Measurements from ENCODE around the gene CHST7. TPM values are rescaled to one million over a fixed set of nuclear protein-coding genes. Genes with fewer than 3 reads are reported as not detected.

Gene CHST7
- total and polyA plus RNA-seq, 8 donors = 3.8 to 7.3 (median 5.1) TPM

DNA sequence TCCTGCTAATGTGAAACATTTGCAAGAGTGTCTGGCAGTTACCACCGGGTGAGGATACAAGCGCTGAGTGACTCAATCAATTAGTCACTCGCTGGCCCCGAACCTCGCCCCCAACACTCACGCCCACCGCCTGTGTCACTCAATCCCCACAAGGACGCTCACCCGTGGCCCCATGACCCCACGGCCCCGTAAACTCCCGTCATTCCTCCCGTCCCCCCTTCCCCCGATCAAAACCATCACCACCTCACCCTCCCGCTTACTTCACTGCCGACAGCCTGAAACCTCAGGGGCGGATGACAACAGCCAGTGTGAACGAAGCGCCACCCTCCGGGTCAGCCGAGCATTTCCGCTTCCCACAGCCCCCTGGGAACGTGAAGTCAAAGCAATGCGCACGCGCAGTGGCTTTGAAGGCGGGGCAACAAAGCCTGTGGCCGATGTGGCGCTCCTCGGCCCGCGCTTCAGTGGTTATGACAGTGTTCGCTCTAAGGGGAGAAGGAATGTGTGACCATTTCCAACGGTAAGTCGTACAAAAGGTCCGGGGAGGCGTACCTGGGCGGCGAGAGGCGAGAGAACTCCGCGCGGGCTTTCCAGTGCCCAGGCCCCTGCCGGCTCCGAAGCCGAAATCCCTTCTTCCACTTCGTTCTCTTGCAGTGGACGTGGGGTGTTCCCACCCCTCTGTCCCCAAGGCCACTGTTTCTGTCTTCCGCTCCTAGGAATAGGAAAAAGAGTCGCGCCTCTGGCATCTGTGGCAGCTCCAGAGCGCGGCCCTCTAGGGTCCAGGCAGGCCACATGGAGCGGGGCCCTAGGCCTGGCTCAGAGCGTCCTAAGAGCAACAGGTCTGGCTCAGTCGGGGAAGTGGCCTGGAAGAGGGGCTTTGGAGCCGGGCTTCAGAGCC, 28.2 kb upstream of the CHST7 start, which contains the start of gene ZNF674:
Gene ZNF674, minus strand, starts transcription at position 311 of the 895 bp plus-strand sequence. CDS start 3,334 bp downstream, outside the sequence.
- peaks cover 0 to 24% of the 10 kb centered on the region in 2 donors for H3K4me1 ChIP-seq
- ATAC-seq (peak; percentile 96), DNase-seq (peak; percentile 85 to 97 (median 93))
- no peaks in the 10 kb centered on the region for H3K27me3 ChIP-seq
- no peaks in the 10 kb centered on the region for H3K9me3 ChIP-seq
- TF ChIP-seq, protein P1, sequence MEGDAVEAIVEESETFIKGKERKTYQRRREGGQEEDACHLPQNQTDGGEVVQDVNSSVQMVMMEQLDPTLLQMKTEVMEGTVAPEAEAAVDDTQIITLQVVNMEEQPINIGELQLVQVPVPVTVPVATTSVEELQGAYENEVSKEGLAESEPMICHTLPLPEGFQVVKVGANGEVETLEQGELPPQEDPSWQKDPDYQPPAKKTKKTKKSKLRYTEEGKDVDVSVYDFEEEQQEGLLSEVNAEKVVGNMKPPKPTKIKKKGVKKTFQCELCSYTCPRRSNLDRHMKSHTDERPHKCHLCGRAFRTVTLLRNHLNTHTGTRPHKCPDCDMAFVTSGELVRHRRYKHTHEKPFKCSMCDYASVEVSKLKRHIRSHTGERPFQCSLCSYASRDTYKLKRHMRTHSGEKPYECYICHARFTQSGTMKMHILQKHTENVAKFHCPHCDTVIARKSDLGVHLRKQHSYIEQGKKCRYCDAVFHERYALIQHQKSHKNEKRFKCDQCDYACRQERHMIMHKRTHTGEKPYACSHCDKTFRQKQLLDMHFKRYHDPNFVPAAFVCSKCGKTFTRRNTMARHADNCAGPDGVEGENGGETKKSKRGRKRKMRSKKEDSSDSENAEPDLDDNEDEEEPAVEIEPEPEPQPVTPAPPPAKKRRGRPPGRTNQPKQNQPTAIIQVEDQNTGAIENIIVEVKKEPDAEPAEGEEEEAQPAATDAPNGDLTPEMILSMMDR (IDR thresholded peaks at IDR 0.05) = peak in 1 of 2 donors; percentile 13
- peak within 1 kb of the TSS; percentile 30 to 70 for H3K4me3 ChIP-seq
- no peaks in the 10 kb centered on the region for H3K36me3 ChIP-seq
- intact Hi-C loops (cut with DNase I) = no loop called here
- peak within 1 kb of the TSS; percentile 41 to 74 for H3K27ac ChIP-seq

DNA sequence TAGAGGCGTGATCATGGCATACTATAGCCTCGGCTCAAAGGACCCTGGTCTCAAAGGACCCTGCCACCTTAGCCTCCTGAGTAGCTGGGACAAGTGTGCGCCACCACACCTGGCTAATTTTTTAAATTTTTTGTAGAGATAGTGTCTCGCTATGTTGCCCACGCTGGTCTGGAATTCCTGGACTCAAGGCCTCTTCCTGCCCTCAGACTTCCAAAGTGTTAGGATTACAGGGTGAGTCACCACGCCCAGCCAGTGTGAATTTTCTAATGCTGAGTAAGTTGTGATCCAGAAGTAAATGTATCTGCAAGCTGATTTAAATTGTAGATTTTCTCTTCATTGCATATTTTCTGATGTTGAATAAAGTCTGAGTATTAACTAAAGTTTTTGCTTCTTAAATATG, 25.7 kb upstream of the CHST7 start:
- H3K4me1 ChIP-seq = peaks cover 0 to 24% of the 10 kb centered on the region in 2 donors
- H3K4me3 ChIP-seq = no peak overlapping the region
- DNase-seq (no peak), ATAC-seq (no peak)
- intact Hi-C loops (cut with DNase I) = no loop called here
- TF ChIP-seq, protein P1 (IDR thresholded peaks at IDR 0.05) = no peak
- H3K9me3 ChIP-seq = no peaks in the 10 kb centered on the region
- no peaks in the 10 kb centered on the region for H3K36me3 ChIP-seq
- H3K27me3 ChIP-seq = no peaks in the 10 kb centered on the region
- no peak overlapping the region for H3K27ac ChIP-seq

DNA sequence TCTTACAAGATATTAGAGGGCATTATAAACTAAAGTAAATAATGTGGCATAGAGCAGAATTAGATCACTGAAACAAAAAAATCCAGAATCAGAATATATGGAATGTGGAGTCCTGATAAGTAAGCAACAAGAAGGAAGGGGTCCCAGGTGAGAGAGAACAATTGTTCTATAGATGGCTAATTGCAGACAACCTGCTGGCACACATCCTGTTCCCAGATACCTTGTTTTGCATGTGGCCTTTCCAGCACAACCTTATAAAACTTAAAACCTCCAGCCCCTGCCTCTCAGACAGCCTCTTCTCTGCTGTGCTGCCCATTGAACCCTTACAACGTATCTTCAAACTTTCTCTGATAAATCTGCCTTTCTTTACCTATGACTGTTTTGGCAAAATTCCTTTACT, 23.7 kb upstream of the CHST7 start:
- no peaks in the 10 kb centered on the region for H3K27me3 ChIP-seq
- no peak for DNase-seq
- ATAC-seq = no peak
- no peak overlapping the region for H3K4me3 ChIP-seq
- no peaks in the 10 kb centered on the region for H3K9me3 ChIP-seq
- TF ChIP-seq, protein P1 (IDR thresholded peaks at IDR 0.05) = no peak
- H3K27ac ChIP-seq = no peak overlapping the region
- H3K4me1 ChIP-seq = peaks cover 0 to 18% of the 10 kb centered on the region in 2 donors
- intact Hi-C loops (cut with DNase I) = no loop called here
- no peaks in the 10 kb centered on the region for H3K36me3 ChIP-seq

DNA sequence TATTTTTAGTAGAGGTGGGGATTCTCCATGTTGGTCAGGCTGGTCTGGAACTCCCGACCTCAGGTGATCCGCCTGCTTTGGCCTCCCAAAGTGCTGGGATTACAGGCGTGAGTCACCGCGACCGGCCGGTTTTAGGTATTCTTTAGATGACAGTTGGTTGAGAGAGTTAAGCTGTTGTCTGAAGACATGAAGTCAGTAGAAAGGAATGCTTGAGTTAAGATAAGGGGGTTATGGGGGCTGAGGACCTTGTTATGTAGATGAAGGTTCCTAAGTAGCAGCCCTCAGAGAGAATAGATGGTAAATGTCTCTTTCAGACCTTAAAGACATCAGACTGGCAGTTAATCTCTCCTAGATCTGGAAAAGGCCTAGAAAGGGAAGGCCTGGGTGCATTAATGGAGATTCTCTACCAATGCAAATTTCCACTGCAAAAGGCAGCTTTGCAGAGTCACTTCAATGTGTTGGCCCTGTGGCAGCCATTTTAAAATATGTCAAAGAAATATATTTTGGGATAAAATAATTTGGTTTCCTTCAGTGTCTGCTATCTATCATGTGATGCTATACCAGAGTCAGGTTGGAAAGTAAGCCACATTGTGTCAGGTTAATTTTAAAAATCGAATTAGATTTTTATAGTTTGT, 22.0 kb upstream of the CHST7 start:
- no peak for ATAC-seq
- Histone ChIP-seq H3K4me3 (no peak overlapping the region), H3K4me1 (peaks cover 0 to 12% of the 10 kb centered on the region in 2 donors), H3K9me3 (no peaks in the 10 kb centered on the region), H3K36me3 (no peaks in the 10 kb centered on the region), H3K27me3 (no peaks in the 10 kb centered on the region), H3K27ac (no peak overlapping the region)
- no peak for DNase-seq
- TF ChIP-seq, protein P1 (IDR thresholded peaks at IDR 0.05) = no peak
- intact Hi-C loops (cut with DNase I) = no loop called here

DNA sequence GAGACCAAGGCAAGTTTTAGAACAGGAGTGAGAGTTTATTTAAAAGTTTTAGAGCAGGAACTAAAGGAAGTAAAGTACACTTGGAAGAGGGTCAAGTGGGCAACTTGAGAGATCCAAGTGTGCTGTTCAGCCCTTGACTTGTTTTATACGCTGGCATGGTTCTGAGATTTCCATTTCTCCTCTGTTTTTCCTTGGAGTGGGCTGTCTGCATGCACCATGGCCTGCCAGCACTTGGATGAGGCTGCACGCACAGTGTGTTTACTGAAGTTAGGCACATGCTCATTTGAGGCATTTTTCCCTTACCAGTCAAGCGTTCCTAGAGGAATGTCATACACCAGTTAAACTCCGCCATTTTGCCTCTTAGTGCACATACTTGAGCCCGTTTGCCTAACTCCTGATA, 19.6 kb upstream of the CHST7 start:
- intact Hi-C loops (cut with DNase I) = no loop called here
- peak; percentile 87 for ATAC-seq
- no peak overlapping the region for H3K4me3 ChIP-seq

More for the DNA sequence above, 19.6 kb upstream of the CHST7 start:
- peak in 1 of 4 donors; percentile 50 for DNase-seq
- no peaks in the 10 kb centered on the region for H3K9me3 ChIP-seq
- TF ChIP-seq, protein P1 (IDR thresholded peaks at IDR 0.05) = no peak
- no peaks in the 10 kb centered on the region for H3K4me1 ChIP-seq
- no peaks in the 10 kb centered on the region for H3K36me3 ChIP-seq
- H3K27ac ChIP-seq = peak overlapping the region in 1 of 2 donors; percentile 35
- H3K27me3 ChIP-seq = no peaks in the 10 kb centered on the region
